A673 (cell line): ENCODE measurements around the gene TOLLIP.

Experiments used
- CTCF ChIP-seq: fragments of 300-800, 200-600 bp; sonication (generic); conservative IDR thresholded peaks from 2 replicates; pipeline ENCODE4 v1.5.1; 2017; ENCODE audit warnings: low read depth, mild to moderate bottlenecking, antibody characterized with exemption, low read length, moderate library complexity, mixed read lengths
- EZH2 ChIP-seq: fragments of 200-600 bp; sonication (generic); IDR thresholded peaks from 2 replicates; pipeline ENCODE4 v1.6.1; 2017; ENCODE audit warnings: borderline replicate concordance, low read depth, mild to moderate bottlenecking, mixed read lengths, antibody characterized with exemption, low read length; ENCODE audit not compliant: poor library complexity, severe bottlenecking

GRCh38 chr11:1358286-1358685, 48.9 kb upstream of the TOLLIP start:
- TF ChIP-seq CTCF (no peak), EZH2 (no peak)
